HG03139 (cell line): ENCODE data around the gene ASB13.

ENCODE experiments used
- ATAC-seq: cut with Tn5 transposase; IDR thresholded peaks from one replicate; pipeline ENCODE4 v1.9.1; 2021; ENCODE audit not compliant: unreplicated experiment

ASB13 gene

GRCh38 chr10:5670662-5671375, 4.4 kb upstream of the ASB13 start:
- no peak for ATAC-seq

GRCh38 chr10:5669604-5670003, 3.2 kb upstream of the ASB13 start:
- ATAC-seq = no peak

GRCh38 chr10:5668429-5668828, 2.0 kb upstream of the ASB13 start:
- ATAC-seq = no peak

- ATAC-seq = no peak
Measured at GRCh38 chr10:5666841-5667630, 641 bp upstream of the ASB13 start.

- ATAC-seq = no peak
Measured at GRCh38 chr10:5665373-5666007, 905 bp downstream of the ASB13 start.

- no peak for ATAC-seq
Measured at GRCh38 chr10:5663692-5664427, 2.5 kb downstream of the ASB13 start.

DNA sequence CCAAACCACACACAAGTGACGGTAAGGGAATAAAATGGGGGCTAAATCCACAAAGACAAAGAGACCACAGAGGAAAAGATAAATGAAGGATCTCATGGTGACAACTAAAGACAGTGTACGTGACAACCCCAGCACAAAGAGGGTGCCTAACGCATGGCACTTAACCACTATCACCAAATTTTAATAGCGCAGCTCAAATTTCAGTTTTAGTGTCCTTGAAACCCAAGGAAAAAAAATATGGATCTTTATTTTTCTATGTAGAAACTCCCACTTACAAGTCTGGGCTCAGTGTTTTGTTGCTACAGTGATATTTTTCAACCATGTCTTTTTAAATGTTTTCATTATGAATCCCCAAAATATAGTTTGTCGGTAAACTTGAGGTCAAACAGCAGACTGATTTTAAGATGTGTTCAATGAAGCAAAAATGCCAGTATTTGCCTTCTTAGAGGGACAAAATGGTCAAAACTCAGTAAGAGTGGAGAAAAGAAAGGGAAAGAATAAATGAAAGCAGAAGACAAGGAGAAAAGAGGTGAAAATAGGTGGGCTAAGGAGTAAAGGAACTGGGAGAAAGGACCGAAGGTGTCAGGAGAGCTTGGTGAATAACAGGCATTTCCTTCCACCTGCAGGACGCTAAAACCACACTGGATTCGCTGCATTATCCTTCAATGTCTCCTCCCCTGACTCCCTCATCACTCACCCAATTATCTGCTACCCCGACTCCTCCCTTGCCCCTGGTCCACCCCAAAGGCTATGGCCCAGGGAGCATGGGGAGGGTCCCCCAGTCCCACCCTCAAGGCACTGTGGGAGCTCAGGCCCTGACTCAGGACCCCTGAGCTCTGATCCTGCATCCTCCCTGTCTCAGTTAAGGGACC, 3.5 kb downstream of the ASB13 start:
- no peak for ATAC-seq

DNA sequence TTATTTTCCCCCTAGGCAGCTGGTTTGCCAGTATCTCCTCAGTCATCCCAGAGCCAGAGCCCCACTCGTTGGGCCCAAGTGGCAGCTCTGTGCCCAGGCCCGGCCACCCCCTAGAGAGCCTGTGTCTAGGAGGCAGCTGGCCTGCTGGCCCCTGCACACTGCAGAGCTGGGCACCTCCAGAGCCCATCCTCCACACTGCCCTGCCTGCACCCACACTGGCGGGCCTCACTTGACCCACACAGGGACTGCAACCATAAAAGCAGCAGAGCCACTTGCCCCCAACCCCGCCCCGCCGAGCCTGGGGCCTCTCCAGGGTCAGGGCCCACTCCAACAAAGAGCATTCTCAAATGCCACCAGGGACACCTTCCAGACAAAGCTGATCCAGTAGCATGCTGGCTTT, 5.4 kb downstream of the ASB13 start:
- ATAC-seq = no peak

DNA sequence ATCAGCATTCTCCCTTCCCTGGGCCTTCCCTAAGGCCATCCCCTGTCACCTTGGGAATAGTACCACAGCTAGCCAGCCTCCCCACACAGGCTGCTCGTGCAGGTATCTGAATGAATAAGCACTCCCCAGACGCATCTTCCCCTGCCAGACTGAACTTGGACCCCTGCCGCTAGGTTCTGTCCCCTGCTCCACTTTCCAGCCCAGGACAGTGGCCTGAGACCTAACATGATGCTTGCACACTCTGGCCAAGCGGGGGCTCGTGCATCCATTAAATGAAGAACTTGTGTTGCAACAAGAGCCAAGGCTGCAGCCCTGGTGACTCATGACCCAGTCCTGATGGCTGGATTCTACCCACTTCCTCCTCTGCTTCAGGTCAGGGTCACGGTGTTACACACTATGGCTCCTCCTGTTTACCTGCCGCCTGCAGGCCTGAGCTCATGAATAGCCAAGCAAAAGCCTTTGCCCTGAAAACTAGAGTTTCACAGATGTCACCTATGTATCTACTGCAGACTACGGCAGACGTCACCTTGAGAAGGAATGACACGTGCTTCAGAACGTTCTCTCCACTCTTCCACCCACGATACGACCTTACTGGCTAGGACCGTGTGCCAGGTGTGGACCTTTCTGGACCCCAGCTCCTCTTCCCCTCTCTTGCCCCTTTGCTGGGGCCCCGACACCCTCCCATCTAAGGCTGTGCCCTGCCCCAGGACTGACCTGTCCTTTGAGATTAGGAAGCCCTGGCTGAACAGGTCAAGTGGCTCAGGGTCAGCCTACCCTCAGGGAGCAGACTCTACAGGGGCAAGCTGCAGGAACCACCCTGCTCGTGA, 6.5 kb downstream of the ASB13 start:
- ATAC-seq = no peak

DNA sequence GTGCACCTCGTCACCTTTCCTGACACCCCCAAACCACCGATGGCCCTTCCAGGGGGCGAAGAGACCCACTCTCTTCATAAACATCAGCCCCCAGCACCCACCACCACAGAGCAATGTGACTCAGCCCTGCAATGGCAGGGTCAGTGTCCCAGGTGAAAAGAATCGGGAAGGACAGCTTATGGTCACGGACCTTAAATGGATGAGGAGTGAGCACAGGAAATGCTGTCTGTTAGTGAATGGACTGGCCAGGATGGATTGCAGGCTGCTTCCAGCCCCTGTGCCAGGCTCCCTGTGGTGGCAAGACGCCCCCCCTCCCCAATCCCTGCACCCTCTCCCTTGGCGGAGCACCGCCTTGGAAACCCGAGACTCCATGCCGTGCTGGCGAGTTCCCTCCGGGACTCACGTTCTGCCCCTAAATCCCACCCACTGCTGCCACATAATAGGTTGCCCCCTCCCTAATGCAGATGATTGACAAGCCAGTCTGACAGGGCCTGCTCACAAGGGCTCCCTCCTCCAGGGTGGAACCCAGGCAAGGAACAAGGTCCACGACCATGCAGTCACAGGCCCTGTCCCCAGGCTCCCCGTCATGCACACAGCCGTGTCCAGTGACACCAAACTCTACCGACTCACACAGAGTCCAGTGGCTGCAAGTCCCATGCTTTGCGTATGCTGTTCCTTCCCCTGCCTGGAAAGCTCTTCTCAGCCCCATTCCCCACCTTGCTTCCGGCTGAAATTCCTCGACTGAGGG, 7.3 kb downstream of the ASB13 start:
- no peak for ATAC-seq

GRCh38 chr10:5656737-5657579, 9.4 kb downstream of the ASB13 start:
- ATAC-seq = no peak

- ATAC-seq = no peak
Measured at GRCh38 chr10:5655121-5655520, 11.3 kb downstream of the ASB13 start.

DNA sequence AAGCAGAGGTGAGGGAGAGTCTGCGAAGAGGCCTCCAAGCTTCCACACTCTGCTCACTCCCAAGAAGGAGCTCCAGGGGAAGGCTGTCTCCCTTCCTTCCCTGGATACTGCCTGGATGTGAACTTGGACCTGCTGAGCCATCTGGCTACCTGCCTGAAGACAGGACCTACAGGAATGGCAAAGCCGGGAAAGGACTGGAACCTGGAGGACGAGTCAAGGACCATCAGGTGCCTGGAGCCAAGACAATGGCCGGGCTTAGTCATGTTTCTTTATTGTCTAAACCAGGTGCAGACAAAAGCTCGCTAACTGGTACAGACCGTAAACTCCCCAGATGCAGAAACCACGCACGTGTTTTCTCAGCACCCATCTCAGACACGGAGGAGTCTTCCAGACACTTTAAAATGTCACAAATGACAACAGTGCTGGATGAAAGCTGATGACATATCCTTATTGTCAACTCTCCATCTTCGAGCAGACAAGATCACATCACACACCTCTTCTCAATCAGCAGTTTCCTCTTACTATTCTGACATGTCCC, 12.1 kb downstream of the ASB13 start:
- ATAC-seq = no peak

- no peak for ATAC-seq
Measured at GRCh38 chr10:5652746-5653145, 13.6 kb downstream of the ASB13 start.

DNA sequence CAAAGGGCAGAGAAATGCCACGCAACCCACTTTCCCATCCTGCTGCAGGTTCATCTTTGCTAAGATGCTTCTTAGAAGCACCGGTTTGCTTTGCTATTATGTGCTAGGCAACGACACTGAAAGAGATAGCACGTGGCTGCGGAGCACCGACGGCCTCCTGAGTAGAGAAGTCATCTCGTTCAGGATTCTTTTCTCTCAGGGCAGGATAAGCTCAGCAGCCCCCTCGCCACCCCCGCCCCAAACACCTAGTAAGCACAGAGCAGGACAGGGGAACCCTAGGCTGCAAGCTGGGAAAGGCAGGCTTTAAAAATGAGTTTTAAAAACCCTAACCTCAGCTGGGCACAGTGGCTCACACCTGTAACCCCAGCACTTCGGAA, 15.0 kb downstream of the ASB13 start:
- no peak for ATAC-seq

DNA sequence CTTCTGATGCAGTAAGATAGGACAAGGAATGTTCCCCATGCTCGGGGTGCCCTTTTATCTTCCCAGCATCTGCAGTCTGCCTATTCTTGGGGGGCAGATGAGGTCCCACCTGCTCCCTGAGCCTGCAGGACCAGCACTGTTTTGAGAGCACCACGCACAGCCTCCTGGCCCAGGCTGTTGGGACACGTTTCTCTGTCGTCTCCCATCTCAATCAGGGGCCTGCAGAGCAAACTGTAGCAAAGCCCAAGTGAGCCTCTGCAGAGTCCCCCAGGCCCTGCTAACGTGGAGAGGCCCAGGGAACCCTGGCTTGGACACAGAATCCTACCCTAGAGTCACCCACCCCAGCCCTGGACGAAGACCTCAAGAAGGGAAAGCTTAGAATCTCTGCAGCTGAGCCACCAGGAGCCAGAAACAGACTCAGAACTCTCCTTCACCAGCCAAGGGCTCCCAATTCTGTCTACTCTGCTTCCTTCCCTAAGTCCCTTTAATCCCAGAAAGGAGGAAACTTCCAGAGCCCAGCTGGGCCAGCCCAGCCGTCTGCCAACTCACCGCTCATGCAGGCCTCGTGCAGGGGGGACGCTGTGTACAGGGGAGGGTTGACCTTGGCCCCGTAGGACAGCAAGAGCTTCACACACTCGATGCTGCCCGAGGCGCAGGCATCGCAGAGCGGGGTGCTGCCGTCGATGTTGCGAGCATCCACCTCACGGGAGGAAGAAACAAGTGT, 15.6 kb downstream of the ASB13 start:
- no peak for ATAC-seq

- ATAC-seq = no peak
Measured at GRCh38 chr10:5649746-5650145, 16.6 kb downstream of the ASB13 start.
